Measurements from ENCODE around the gene BTBD9.
A peak's percentile ranks its signal among the peaks of the same experiment; 100 is the strongest.

Gene BTBD9

GRCh38 chr6:38481211-38481836 lies 158.4 kb downstream of the BTBD9 start:
- no peak for DNase-seq (ENCODE audit: low spot score)

DNA sequence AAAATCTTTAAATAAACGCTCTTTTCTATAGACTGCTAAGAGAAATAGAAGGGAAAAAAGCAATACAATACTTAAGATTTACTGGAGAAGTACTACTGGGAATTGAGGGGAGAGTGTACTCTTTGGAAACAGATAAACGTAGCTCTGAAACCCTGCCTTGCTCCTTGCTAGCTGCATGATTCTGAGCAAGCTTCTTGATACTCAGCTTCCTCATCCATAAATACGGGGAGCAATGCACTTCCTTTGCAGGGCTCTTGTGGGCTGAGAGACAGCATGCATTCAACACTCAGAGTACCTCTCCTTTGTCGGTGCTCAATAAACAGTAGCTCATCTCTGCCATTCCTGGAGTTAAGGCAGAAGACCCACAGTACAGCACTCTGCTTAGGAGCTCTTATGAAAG lies 159.7 kb downstream of the BTBD9 start:
- no peak for DNase-seq (ENCODE audit: low spot score)

DNA sequence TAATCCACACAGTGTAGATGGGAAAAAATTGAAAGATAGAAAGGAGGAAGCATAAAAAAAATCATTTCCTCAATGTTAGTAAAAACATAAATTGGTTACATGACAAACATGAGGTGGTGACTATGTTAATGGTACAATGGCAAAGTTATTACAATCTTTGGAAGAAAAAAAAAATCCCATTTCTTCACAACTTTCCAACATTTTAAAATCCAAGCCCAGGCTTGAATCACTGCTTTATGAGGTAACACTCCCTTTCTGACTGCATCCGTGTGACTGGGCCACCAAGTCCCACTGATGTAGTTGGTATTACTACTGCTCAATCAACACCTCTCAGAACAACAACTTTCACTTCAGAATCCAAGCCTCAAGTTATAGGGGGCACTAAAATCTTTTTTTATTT lies 160.4 kb downstream of the BTBD9 start:
- DNase-seq (ENCODE audit: low spot score): no peak

DNA sequence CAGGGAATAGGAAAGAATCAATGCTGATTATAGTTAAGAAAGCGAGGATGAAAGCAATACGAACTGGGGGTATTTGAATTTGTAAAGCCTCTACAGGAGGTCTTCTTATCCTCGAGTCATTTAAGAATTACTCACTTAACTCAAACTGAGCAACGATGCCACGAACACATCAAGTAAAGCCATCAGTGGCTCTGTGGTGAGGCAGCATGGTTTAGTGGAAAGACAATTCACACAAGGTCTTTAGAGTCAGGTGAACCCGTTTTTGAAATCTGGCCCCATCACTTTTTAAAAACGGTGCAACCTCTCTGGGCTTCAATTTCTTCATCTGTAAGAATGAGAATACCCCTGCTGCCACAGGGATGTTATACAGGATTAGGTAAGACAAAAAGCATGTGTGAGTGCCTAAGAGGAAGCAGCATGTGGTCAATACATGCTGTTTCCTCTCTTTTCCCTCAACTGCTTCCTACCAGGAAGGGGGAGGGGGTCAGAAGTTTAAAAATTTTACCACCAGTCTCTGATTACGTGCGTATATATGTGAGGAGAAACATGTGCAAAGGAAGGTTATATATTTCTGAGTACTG lies 162.0 kb downstream of the BTBD9 start:
- no peak for DNase-seq (ENCODE audit: low spot score)

DNA sequence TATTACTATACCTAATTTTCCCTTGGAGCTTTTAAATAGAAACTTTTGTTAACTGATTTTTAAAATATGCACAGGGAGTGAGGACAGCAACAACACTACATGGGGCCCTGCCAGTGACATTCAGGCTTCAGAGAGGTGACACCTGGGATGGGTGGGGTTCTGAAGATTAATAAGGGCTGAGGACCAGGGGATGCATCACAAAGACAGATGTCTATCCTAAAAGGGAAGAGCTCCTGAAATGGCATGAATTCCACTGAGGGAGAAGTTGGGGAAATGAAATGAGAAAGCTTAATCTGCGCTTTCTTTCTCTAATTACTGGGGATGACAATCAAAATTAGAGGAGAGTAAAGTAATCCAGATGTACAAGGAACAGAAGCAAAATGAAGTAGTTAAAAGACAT lies 162.8 kb downstream of the BTBD9 start:
- no peak for DNase-seq (ENCODE audit: low spot score)

- no peak for DNase-seq (ENCODE audit: low spot score)
Measured at GRCh38 chr6:38476141-38476540, 163.6 kb downstream of the BTBD9 start.

GRCh38 chr6:38470548-38470947 lies 169.2 kb downstream of the BTBD9 start:
- no peak for DNase-seq (ENCODE audit: low spot score)

DNA sequence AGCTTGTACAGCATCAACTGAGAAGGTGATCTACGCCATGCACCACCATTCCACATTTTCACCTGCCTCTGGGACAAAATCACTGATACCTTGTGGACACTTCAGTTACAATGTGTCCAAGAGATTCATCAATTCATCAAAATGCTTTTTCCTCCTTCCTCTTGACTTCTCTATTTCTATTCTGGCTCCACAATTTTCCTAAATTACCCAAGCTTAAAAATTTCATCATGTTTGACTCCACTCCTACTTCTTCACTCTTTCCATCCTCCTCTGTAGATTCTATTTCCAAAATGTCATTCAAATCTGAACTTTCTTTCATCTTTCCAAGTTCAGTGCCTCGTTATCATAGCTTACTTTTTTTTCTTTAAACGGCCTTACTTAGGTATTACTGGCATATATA lies 172.2 kb downstream of the BTBD9 start:
- no peak for DNase-seq (ENCODE audit: low spot score)

DNA sequence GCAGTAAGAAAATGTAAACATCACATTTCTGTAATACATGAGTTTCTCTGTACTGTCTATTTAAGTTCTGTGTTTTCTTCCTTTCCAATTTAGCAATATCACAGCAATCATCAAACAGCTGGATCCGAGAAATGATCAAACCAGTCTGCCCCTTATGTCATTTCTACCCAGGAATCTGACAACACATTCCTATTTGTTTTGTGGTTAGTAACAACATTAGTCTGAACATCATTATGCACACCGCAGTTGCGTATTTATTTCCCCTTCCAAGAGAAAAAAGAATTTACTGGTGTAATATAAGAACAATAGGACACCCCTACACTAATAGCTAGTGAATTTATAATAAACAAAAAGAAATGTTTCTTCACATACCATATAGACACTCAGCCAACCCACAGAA lies 179.5 kb downstream of the BTBD9 start:
- peak; percentile 41 for DNase-seq (ENCODE audit: low spot score)

DNA sequence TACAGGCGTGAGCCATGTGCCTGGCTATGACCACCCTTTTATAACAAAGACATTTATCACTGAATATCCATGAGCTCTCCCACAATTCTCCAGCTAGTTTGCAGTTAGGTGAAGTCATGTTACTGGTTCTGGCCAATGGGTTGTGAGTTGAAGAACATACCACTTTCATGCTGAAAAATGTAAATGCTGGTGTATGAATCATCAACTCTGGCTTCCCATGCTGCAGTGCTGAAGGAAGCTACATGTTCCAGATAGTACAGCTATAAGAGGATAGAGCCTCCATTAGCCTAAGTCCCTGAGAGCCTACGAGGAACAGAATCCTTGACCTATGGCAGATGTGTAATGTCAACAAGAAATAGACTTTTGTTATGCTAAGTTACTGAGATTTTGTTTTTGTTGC lies 180.4 kb downstream of the BTBD9 start:
- DNase-seq (ENCODE audit: low spot score): no peak

DNA sequence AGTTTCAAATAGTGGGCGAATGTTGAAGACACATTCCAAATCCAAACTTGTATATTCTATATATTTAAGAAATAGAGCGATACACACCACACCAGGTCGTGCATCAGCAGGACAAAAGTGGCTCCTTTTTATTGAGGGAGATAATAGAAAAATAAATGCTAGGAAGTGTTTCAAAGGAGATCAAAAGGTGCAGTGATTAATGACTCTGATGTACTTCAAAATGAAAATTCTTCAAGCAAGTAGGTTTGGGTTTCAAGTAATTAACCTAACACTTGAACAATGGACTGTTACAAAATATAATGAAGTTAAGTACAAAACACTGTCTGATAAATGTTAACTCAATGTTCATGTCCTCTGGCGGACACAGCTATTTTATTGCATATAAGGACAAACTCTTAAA lies 185.9 kb downstream of the BTBD9 start:
- no peak for DNase-seq (ENCODE audit: low spot score)

GRCh38 chr6:38452816-38453660 lies 186.7 kb downstream of the BTBD9 start:
- DNase-seq (ENCODE audit: low spot score): no peak

DNA sequence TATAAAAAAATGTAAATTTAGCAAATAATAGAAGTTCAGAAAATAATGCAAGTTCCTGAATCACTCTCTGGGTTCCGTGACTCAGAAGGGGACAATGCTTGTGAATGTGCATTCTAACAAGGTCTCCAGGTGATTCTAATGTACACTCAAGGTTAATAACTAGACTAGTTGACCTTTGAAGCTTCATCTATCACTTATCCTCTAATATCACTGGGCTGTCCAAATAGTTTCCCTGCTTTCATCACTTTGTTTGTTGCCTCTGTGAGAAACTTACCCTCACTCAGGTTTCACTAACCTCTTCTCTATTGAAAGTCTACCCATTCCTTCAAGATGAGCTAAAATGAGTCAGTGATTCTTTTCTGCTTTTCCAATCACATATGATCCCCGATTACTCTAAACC lies 189.0 kb downstream of the BTBD9 start:
- no peak for DNase-seq (ENCODE audit: low spot score)

GRCh38 chr6:38445925-38446324 lies 193.8 kb downstream of the BTBD9 start:
- no peak for DNase-seq (ENCODE audit: low spot score)

- no peak for DNase-seq (ENCODE audit: low spot score)
Measured at GRCh38 chr6:38445336-38445735, 194.4 kb downstream of the BTBD9 start.

GRCh38 chr6:38443352-38444144 lies 196.2 kb downstream of the BTBD9 start:
- DNase-seq (ENCODE audit: low spot score): no peak

GRCh38 chr6:38438097-38438496 lies 201.6 kb downstream of the BTBD9 start:
- DNase-seq (ENCODE audit: low spot score): no peak

GRCh38 chr6:38436726-38437465 lies 202.8 kb downstream of the BTBD9 start:
- no peak for DNase-seq (ENCODE audit: low spot score)

- DNase-seq (ENCODE audit: low spot score): no peak
Measured at GRCh38 chr6:38435330-38435729, 204.4 kb downstream of the BTBD9 start.

DNA sequence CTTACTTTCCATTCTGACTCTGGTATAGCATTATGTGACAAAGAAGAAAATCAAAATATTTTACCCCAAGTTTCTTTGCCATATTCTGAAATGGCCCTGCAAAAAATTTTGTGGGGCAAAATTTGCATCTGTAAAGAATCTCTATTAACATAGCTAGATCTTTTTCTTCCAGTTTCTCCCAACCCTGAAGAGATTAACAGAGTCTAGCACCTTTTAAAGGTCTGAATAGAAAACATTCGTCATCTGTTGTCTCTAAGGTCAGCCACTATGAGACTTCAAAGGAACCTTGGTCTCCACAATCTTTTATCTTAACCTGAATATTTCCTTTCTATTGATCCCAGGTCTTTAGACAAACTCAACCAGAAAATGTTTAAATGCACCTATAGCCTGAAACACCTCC lies 205.7 kb downstream of the BTBD9 start:
- no peak for DNase-seq (ENCODE audit: low spot score)

GRCh38 chr6:38432479-38432878 lies 207.2 kb downstream of the BTBD9 start:
- DNase-seq (ENCODE audit: low spot score): no peak

DNA sequence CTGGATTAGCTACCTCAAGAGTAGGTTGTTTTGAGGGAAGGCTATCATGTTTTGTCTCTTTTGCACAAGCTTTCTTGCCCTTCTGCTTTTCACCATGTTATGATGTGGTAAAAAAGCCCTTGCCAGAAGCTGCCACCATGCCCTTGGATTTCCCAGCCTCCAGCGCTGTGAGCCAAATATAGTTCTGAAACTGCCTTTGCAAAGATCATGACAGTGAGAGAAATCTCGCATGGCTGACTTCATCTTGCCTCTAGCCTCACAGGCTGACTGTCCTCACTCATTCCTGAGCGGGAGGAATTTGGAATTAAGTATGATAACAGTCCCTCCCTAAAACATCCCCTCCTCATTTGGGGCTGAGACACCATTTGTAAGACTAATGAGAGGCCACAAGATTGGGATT lies 207.7 kb downstream of the BTBD9 start:
- no peak for DNase-seq (ENCODE audit: low spot score)

Data from SW480 (cell line).